Measurements from ENCODE around the gene RPH3AL. TPM values are rescaled to one million over a fixed set of nuclear protein-coding genes. Genes with fewer than 3 reads are reported as not detected.
A peak's percentile ranks its signal among the peaks of the same experiment; 100 is the strongest.

RPH3AL gene
- total RNA-seq, 4 donors from 2014 or later, result 6.3 to 14.4 (median 10.8) TPM

DNA sequence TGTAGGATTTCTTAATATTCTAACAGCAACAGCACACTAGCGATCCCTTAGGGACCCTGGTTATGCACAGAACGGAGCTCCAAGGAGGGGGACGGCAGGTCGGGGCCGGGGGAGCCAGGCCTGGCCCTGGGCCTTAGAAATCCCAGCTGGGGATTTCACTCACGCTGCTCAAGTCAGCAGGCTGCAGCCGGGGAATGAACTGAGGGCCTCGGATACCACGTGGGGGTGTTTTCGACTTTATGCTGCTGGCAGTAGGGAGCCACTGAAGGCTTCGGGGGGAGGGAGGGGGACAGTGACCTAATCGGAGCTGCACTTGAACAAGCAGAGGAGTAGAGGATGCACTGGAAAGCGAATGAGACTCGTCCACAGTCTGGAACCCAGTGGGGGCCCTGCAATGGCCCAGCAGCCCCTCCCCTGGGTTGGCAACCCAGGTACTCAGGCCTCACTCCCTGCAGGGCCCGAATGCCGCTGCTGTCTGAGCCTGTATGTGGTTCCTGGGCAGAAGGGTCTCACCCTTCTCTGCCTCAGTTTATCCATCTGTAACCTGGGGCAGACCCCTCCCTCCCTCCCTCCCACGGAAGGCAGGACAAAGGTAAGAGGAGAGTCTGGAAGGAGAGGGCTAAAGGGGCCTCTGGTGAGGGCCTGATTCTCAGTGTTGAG is 53.7 kb downstream of the RPH3AL start:
- no peaks in the 10 kb centered on the region for H3K9me3 ChIP-seq

DNA sequence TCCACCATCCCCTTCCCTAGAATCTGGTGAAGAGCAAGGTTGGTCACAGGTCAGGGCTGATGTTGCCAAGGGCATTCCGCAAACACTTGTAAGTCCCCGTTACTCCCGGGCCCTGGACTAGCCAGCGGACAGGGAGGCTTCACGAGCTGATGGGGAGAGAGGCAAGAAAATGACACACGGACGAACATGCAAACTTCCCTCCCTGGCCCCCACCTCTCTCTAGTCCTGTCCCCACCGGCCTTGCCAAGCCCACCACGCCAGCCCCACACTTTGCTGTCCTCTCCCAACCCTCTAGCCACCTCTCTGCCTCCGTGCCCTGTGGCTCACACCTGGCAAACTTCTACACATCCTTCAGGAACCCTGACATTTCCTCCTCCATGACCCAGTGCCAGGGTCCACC is 54.8 kb downstream of the RPH3AL start:
- no peak for ATAC-seq
- H3K4me3 ChIP-seq, result no peak overlapping the region
- no peaks in the 10 kb centered on the region for H3K27me3 ChIP-seq
- no peaks in the 10 kb centered on the region for H3K36me3 ChIP-seq
- intact Hi-C loops (cut with DNase I; ENCODE audit: low total_unique reads), result no loop called here
- H3K4me1 ChIP-seq, result peaks cover 5 to 6% of the 10 kb centered on the region in 2 donors
- no peaks in the 10 kb centered on the region for H3K9me3 ChIP-seq
- no peak for TF ChIP-seq POLR2A (IDR thresholded peaks at IDR 0.05)
- TF ChIP-seq, protein P1, sequence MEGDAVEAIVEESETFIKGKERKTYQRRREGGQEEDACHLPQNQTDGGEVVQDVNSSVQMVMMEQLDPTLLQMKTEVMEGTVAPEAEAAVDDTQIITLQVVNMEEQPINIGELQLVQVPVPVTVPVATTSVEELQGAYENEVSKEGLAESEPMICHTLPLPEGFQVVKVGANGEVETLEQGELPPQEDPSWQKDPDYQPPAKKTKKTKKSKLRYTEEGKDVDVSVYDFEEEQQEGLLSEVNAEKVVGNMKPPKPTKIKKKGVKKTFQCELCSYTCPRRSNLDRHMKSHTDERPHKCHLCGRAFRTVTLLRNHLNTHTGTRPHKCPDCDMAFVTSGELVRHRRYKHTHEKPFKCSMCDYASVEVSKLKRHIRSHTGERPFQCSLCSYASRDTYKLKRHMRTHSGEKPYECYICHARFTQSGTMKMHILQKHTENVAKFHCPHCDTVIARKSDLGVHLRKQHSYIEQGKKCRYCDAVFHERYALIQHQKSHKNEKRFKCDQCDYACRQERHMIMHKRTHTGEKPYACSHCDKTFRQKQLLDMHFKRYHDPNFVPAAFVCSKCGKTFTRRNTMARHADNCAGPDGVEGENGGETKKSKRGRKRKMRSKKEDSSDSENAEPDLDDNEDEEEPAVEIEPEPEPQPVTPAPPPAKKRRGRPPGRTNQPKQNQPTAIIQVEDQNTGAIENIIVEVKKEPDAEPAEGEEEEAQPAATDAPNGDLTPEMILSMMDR (IDR thresholded peaks at IDR 0.05 in 4 of 5, conservative IDR thresholded peaks at IDR 0.05 in 1 of 5), result no peak
- no peak overlapping the region for H3K27ac ChIP-seq
- no peak for DNase-seq
- in situ Hi-C loops (cut with MboI; ENCODE audit: low sequenced_read_pairs in 4 of 4), result no loop called here

More for the DNA sequence above, 53.7 kb downstream of the RPH3AL start:
- Histone ChIP-seq H3K27ac (peak overlapping the region in 2 of 4 donors; percentile 3 to 41), H3K36me3 (no peaks in the 10 kb centered on the region), H3K4me1 (peaks cover 5 to 6% of the 10 kb centered on the region in 2 donors), H3K4me3 (no peak overlapping the region), H3K27me3 (no peaks in the 10 kb centered on the region)
- in situ Hi-C loops (cut with MboI; ENCODE audit: low sequenced_read_pairs in 4 of 4) (no loop called here), intact Hi-C loops (cut with DNase I; ENCODE audit: low total_unique reads) (no loop called here)
- TF ChIP-seq POLR2A (IDR thresholded peaks at IDR 0.05), result no peak
- TF ChIP-seq, protein P1 (IDR thresholded peaks at IDR 0.05 in 4 of 5, conservative IDR thresholded peaks at IDR 0.05 in 1 of 5), result no peak
- peak; percentile 50 to 63 for DNase-seq
- ATAC-seq, result peak; percentile 47 to 63

GRCh38 chr17:296906-297690 is 55.5 kb downstream of the RPH3AL start:
- H3K9me3 ChIP-seq, result no peaks in the 10 kb centered on the region
- no peak for ATAC-seq
- no peaks in the 10 kb centered on the region for H3K27me3 ChIP-seq
- in situ Hi-C loops (cut with MboI; ENCODE audit: low sequenced_read_pairs in 4 of 4), result no loop called here
- intact Hi-C loops (cut with DNase I; ENCODE audit: low total_unique reads), result no loop called here
- no peaks in the 10 kb centered on the region for H3K36me3 ChIP-seq
- no peak overlapping the region for H3K27ac ChIP-seq
- no peak overlapping the region for H3K4me3 ChIP-seq
- TF ChIP-seq, protein P1 (IDR thresholded peaks at IDR 0.05 in 4 of 5, conservative IDR thresholded peaks at IDR 0.05 in 1 of 5), result no peak
- TF ChIP-seq POLR2A (IDR thresholded peaks at IDR 0.05), result no peak
- DNase-seq, result no peak
- peaks cover under 1 to 4% of the 10 kb centered on the region in 2 donors for H3K4me1 ChIP-seq

DNA sequence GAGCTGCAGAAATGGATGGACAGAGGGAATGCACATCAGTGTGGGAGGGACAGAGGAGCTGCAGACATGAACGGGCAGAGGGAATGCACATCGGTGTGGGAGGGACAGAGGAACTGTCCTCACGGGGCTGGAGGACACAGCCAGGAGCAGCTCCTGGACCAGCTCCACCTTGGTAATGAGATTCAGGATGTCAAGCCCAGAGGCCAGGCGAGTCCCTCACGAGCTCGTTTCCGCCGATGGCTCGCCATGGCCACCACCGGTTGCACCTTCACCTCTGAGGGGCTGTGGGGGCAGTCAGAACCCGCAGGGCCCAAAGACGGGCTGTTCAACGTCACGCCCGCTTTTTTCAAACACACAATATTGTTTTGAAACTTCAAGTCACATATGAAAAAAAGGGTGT is 56.2 kb downstream of the RPH3AL start:
- TF ChIP-seq, protein P1 (IDR thresholded peaks at IDR 0.05 in 4 of 5, conservative IDR thresholded peaks at IDR 0.05 in 1 of 5), result no peak
- no peak for TF ChIP-seq POLR2A (IDR thresholded peaks at IDR 0.05)
- H3K4me3 ChIP-seq, result no peak overlapping the region
- H3K4me1 ChIP-seq, result no peaks in the 10 kb centered on the region
- ATAC-seq (no peak), DNase-seq (no peak)
- intact Hi-C loops (cut with DNase I; ENCODE audit: low total_unique reads), result no loop called here
- H3K9me3 ChIP-seq, result no peaks in the 10 kb centered on the region
- no peak overlapping the region for H3K27ac ChIP-seq
- no peaks in the 10 kb centered on the region for H3K27me3 ChIP-seq
- H3K36me3 ChIP-seq, result no peaks in the 10 kb centered on the region
- in situ Hi-C loops (cut with MboI; ENCODE audit: low sequenced_read_pairs in 4 of 4), result no loop called here

Data from gastrocnemius medialis (tissue), 4 donors.